Stimulated activated CD8-positive, alpha-beta memory T cell treated with anti-CD3 and anti-CD28 coated beads, Interleukin-15, amount 100 ng/mL, for 4 hours (primary cell): ENCODE measurements around the gene LIPM.

Source experiments
- DNase-seq, 2 donors: peaks; one replicate each; pipeline ENCODE4 v3.0.0-alpha.2; 2020; ENCODE audit warnings: low read depth in 2 of 2

The LIPM gene

GRCh38 chr10:88802523-88803285, at the start of gene LIPM:
Gene LIPM (plus strand): TSS chr10:88802730. CDS start chr10:88802897, 167 bp downstream.
- no peak for DNase-seq

- DNase-seq = no peak
Observed at GRCh38 chr10:88754287-88754686, 48.2 kb upstream of the LIPM start.

- no peak for DNase-seq
Observed at GRCh38 chr10:88755753-88756152, 46.8 kb upstream of the LIPM start.

DNA sequence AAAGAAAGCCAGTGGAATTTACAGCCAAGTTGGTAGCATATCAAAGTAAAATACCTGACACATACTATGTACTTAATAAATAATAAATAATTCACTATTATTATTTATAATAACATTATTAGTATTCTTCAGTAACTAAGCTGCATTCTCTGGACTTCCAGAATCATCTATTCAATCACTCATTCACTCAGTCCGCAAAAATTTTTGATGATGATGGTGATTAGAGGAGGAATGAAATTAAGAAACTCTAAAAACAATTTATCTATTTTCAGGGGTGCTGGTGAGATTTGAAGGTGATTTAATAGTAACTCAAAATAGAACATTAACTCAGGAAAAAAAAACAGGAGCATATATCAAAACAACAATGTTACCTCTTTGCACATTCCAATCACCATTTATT, 45.9 kb upstream of the LIPM start:
- DNase-seq = no peak

DNA sequence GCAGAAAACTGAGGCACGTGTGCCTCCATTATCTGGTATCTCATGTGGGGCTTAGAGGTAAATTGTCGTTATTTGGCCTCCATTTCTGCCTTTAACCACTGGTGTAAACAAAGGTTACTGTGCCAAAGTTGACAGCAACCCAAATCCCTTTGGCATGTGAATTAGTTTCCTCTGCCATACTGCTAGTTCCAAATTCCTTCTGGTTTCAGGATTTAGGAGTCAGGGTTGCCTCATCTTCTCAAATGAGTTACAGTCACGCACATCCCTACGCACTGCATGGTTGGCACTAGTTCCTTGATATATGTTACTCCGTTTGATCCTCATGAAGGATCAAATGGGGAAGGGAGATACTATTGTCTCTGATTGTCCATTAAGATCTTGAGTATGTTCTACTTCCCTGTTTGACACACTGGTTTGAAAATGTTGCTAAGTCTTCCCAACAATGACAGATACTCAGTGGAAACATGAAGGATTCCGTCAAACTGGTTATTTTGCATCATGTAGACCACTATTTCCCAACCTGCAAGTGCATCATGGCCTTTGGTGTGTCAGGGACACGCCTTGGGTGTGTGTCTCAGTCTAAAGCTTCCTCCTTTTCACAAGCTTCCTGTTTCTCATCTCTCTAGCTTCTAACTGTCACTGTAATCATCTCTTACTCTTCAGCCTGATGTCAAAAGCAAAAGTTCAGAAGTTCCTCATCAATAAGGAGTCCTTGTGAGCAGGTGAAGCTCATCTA, 43.0 kb upstream of the LIPM start, which contains the start of gene LIPN:
TSS of gene LIPN (plus strand) at position 655 of the 736 bp plus-strand sequence. CDS start 1,386 bp downstream, outside the sequence.
- DNase-seq = no peak

GRCh38 chr10:88762906-88763305, 39.6 kb upstream of the LIPM start:
- no peak for DNase-seq

DNA sequence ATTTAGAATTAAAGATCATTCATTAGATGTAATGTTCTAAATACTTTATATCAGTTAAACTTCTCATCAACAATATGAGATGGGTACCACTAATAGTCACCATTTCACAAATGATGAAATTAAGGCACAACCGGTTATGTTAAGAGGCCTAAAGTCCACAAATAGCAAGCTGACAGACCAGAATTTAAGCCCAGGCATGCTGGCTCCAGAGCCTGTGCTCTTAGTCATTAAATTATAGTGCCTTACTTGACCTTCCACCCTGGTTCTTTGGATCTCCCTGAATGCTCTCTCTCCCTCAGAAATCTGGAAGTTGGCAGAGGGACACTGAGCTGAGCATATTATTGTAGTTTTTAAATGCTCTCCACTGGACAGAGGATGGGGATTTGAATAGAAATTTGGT, 39.1 kb upstream of the LIPM start:
- no peak for DNase-seq

DNA sequence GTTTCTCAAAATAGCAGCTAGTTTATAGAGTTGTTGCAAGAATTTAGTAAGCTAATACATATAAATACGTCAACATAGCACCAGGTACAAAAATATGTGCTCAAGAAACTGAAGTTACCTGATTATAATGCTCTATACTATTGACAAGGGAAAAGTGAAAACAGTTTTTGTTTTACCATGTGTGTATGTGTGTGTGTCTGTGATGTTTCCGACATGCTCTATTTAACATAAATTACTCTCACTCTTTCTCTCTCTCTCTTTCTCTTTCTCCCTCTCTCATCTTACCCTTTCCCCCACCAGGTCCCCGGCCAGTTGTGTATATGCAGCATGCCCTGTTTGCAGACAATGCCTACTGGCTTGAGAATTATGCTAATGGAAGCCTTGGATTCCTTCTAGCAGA, 38.4 kb upstream of the LIPM start:
- no peak for DNase-seq

DNA sequence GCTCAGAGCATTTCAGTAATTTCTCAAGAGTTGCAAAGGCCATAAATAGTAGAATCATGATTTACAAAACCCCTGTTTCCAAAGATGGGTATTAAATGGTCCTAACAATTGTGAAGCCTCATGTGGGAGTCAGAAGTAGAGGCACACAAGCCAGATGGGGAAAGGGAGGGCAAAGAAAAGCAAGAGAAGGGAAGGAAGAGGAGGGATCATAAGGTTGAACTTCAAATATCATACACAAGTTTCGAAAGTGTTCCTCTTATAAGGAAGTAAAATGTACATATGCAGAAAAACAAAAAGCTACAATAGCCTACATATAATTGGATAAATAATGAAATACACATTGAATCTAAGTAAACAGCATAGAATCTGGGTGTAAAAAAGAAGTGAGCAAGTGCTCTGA, 36.7 kb upstream of the LIPM start:
- no peak for DNase-seq

DNA sequence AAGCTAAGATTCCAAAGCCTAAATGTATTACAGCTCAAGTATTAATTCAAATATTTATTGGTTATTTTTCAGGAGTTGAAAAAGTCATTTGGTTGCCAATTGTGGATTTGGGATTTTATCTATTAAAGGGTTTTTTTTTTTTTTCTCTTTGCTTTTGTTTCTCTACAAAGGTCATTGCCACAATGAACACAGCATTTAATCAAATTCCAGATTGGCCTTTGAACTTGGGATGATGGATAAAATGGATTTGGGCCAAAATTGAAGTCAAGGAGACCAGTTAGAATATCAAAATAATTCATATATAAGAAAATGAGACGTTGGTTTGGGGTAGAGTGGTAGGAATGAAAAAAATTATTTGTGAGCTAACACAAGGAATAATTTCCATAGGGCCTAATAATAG, 33.1 kb upstream of the LIPM start:
- DNase-seq = no peak

DNA sequence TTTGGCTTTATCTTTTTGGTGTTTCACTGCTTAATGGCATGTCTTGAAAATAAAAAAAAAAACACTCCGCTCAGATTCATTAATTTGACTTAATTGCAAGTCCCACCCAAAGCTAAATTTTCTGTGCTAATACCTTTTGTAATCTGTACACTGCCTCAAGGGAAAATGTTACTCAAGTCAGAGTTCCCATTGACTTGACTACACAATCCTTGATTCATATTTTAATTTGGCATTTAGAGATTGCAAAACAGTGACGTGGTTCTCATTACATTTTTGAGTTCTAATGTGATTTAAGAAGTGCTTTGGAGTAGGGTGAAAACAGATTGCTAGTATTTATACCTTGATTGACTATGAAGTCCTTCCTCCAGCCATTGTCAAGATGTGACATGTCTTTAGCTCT, 21.3 kb upstream of the LIPM start:
- DNase-seq = no peak

GRCh38 chr10:88782222-88782621, 20.3 kb upstream of the LIPM start:
- no peak for DNase-seq

DNA sequence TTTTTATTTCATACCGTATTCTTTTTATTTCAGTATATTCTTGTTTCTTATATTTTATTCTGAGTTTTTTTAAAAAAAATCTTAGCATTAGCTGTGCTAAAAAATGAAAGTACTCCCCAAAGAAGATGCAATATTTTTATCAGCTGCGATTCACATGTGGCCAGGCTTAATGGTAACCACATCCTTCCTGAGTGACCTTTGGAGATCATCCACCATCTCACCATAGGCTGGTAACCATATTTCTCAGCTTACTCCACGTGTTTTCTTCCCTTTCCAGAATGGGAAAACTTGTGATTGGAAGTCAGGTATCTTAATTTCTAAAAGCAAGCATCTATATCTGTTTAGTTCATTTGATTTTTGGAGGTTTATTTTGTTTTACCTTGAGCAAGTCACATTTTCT, 18.8 kb upstream of the LIPM start:
- DNase-seq = no peak

GRCh38 chr10:88786032-88786770, 16.3 kb upstream of the LIPM start:
- DNase-seq = no peak

DNA sequence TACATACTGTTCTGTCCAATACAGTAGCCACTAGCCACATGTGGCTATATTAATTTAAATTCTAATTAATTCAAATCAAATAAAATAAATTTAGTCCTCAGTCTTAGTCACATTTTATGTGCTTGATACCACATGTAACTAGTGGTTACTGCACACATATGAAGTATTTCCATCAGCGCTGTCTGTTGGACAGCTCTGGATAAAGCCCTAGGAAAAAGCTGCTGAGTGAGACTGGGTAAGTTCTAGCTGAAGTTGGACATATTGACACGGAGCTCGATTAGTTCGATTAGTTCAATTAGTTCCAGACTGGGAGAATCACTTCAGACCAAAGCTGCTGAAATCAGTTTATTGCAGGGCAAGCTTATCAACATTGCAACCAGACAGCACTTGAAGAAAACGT, 15.1 kb upstream of the LIPM start:
- no peak for DNase-seq

- no peak for DNase-seq
Observed at GRCh38 chr10:88788924-88789323, 13.6 kb upstream of the LIPM start.

- DNase-seq = no peak
Observed at GRCh38 chr10:88791924-88792323, 10.6 kb upstream of the LIPM start.

- DNase-seq = no peak
Observed at GRCh38 chr10:88792661-88793060, 9.9 kb upstream of the LIPM start.

GRCh38 chr10:88793712-88794299, 8.7 kb upstream of the LIPM start:
- no peak for DNase-seq

DNA sequence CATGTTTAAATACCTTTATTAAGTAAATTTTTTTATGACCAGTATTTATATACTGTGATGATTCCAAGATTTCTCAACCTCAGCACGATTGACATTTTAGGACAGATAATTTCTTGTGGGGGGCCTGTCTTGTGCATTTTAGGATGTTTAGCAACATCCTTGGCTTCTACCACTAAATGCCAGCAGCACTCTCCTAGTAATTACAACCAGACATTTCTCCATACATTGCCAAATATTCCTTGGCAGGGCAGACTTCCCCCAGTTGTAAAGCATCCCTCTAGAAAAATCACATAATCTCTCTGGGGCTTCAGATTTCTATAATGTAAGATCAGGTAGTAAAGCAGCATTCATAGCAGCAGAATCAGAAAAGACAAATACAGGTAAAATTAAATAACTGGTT, 7.8 kb upstream of the LIPM start:
- DNase-seq = no peak

DNA sequence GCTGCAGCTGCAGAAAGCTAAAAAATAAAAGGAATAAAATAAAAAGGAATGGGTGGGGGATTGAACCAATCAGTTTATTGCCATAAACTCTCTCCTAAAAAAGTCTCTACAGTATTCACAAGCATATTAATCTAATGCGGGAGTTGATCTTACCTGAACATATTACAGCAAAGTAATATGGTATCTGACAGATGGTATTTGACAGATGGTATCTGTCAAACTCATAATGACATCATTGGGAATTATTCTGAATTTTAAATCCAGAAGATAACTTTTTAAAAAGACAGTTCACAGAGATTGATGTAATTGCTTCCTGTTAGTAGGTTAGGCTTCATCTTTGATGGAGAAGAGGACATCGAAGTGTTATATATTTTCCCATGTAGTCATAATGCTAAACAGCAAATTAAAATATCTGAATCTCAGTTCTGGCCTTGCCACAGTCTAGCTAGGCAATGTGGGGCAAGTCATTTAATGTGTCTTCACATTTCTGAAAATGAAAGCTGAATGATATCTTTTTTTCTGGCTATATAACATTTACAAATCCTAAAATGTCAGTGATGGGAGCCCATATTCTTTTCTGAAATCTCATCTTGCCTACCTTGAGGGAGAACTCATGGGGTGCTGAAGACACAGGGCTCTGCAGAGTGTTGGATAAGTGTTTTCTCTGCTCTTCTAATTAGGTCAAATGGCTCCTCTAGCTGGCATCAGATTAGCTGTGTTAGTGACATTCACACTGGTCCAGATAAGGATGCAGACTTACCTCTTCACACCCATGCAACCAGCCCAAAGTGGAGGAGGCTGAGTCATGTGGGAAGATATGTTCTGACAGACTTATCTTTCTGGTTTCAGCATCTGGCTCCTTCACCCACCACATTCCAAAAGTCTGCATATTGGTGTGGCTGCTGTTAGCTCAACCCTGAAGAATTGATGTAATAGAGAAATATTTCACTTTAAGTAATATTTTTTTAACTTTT, 2.1 kb upstream of the LIPM start:
- no peak for DNase-seq
